HG02798 (cell line): Measurements from ENCODE around the gene DNAJC3.
"Not testable (repeated sequence)": the region's sequence is repeated elsewhere in the genome, so short reads cannot be mapped to it uniquely, and the experiment has no call there.

Experiments used
- ATAC-seq: cut with Tn5 transposase; IDR thresholded peaks from one replicate; pipeline ENCODE4 v1.9.1; 2021; ENCODE audit warnings: mild to moderate bottlenecking; ENCODE audit not compliant: unreplicated experiment, poor library complexity

The DNAJC3 gene

GRCh38 chr13:95676762-95677563 is at the start of gene DNAJC3:
Gene DNAJC3 (plus strand): TSS chr13:95677139. CDS start chr13:95677256, 117 bp downstream.
- ATAC-seq, result peak; percentile 96

DNA sequence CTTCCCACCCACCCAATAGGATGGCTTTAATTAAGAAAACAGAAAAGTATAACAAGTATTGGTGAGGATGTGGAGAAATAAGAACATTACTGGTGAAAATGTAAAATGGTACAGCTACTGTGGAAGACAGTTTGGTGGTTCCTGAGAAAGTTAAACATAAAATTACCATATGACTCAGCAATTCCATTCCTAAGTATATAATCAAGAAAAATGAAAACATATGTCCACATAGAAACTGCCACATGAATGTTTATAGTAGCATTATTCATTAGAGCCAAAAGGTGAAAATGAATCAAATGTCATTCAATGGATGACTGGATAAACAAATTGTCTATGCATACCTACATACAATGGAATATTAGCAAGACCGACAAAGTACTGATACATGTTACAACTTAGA is 49.3 kb upstream of the DNAJC3 start:
- no peak for ATAC-seq

DNA sequence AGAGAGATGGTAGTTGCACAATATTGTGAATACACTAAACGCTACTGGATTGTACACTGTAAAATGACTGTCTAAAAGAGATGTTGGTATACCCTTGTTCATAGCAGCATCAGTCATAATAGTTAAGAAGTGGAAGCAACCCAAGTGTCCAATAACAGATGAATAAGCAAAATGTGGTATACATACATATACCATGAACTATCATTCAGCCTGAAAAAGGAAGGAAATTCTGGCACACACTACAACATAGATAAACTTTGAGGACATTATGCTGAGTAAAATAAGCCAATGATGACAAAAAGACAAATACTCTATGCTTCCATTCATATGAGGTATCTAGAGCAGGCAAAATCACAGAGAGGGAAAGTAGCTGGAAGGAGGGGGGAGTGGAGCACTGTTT is 48.5 kb upstream of the DNAJC3 start:
- no peak for ATAC-seq

DNA sequence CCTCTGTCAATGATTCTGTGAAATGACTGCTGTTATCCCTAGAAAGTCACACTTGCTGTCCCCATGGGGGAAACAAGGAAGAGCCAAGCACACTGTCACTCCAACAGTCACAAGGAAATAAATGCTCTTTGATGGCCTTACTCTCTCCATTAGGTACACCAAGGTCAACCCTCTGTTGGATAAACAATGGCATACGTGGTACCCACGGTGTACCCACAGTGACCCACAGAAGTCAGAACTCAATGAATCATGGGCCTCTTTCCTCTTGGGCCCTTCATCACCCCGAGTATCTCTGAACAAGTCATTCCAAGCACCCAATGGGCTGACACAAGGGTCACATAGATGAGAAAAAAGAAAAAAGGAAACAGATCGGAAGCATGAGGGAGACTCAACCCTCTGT is 47.9 kb upstream of the DNAJC3 start:
- no peak for ATAC-seq

DNA sequence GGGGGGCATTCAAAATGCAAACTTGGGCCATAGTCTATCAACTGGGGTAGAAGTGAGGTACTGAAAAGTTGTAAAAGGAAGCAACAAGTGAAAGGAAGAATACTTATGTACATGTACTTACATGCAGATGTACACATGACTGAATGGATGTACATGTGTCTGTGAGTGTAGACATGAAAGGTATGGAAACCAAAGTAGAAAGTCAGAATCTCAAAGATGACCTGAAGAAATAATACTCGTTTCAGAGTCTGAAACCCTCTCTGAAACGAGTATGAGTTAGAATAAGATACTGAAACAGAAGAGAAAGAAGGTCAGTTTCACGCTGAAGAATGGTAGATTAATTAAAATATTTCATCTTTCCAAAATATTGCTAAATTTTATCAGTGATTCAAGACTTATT is 46.3 kb upstream of the DNAJC3 start:
- ATAC-seq, result no peak

DNA sequence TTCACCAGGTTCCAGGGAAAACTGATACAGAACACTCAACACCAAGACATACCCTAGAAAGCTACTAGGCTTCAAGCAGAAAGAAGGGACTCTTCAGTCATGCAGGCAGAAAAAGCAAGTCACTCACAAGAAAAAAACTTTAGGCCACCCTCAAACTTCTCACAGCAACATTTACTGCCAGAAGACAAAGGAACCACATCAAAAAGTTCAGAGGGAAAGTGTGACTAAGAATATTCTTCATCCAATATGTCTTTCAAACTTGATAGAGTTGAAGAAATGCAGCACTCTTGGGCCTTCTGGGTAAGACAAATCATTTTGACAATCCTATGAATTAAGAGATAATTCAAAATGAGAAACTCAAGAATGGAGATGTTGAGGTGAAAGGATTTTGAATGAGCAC is 40.1 kb upstream of the DNAJC3 start:
- ATAC-seq, result no peak

- no peak for ATAC-seq
These were observed 35.5 kb upstream of the DNAJC3 start for GRCh38 chr13:95641291-95642027.

GRCh38 chr13:95642028-95642621 is 34.8 kb upstream of the DNAJC3 start:
- ATAC-seq, result no peak

GRCh38 chr13:95642999-95643398 is 33.9 kb upstream of the DNAJC3 start:
- no peak for ATAC-seq

DNA sequence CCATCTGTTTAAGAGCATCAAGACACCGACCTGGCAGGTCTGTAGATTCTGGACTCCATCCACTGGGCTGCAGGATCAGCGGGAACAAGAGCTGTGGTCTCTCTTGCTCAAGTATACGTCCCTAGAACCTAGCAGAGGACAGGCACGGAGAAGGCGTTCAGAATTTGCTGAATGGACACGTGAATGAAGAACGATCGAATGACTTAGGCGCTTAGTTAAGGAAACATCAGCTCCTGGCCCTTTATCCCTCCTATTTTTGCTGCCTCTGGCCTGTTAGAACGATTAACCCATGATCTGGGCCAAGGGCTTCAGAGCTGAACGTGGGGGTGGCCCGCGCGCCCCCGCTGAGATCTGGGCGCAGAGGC is 33.4 kb upstream of the DNAJC3 start:
- ATAC-seq, result no peak

GRCh38 chr13:95643936-95644598 is 32.9 kb upstream of the DNAJC3 start:
- peak; percentile 37 for ATAC-seq

DNA sequence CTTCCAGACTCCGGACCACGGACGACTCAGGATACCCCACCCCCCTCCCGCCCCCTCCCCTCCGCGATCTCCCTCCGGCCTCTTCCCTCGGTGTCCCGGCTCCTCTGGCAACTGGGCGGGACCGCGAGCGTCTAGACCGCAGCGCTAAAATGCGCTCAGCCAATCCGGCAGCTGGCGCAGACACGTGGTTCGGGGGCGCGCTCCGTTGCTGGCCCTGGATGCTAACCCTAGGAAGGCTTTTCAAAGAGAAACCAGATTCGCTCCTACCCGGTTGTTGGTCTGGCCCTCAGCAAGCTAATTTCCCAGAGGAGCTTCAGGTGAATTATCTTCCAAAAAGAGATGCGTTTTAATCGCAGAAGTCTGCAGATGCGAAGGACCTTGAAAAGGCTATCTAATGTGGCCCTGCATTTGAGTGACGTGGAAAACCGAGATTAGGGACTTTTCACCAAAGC is 32.3 kb upstream of the DNAJC3 start, which contains the start of gene DZIP1:
Gene DZIP1, minus strand, starts transcription at position 106 of the 452 bp plus-strand sequence. CDS start 2,677 bp downstream, outside the sequence.
- ATAC-seq, result peak; percentile 83

- no peak for ATAC-seq
These were observed 29.6 kb upstream of the DNAJC3 start for GRCh38 chr13:95647321-95647720.

DNA sequence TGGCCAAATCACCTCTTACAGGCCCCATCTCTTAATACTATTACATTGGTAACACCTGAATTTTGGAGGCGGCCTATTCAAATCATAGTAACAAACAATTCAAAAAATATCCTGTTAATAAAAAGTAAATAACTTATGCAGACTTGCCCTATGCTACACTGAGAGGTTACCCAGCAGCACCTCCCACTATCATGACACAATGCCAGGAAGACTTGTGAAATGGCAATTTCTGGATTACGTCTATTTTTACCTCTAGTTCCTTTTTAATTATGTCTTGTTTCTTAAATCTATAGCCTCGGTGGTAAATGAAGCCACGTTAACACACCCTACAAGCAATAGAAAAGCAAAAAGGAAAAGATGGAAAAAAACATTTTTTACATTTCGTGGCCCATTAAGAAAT is 26.2 kb upstream of the DNAJC3 start:
- ATAC-seq, result no peak

DNA sequence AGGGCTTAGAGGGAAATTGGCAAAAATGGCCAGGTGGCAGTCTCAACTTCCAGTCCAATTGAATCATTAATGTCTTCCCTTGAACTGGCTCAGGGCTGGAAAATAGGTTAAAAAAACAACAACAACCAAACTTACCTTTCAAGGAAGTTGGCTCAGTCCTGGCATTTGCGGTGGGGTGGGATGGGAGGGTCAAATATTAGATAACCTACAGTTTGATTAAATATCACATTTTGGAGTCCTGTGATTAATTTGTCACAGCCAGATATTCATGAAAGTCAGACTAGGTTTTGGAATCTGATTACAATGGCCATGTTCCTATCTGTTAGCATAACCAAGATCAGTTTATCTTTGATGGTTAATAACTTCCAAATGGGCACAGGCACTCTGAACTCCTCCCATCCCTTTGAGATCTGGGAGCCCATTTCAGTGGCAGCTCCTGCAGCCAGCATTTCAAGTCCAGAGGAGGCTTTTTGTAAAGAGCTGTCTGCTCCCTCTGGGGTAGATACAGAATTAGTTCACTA is 24.6 kb upstream of the DNAJC3 start:
- ATAC-seq, result no peak

GRCh38 chr13:95652821-95653220 is 24.1 kb upstream of the DNAJC3 start:
- ATAC-seq, result no peak

GRCh38 chr13:95656386-95657015 is 20.4 kb upstream of the DNAJC3 start:
- ATAC-seq, result no peak

GRCh38 chr13:95659500-95659899 is 17.4 kb upstream of the DNAJC3 start:
- no peak for ATAC-seq

GRCh38 chr13:95660981-95661581 is 15.9 kb upstream of the DNAJC3 start:
- ATAC-seq, result no peak

GRCh38 chr13:95667235-95667634 is 9.7 kb upstream of the DNAJC3 start:
- not testable (repeated sequence) for ATAC-seq
